Measurements from ENCODE around the gene SPEM3.

SPEM3 gene

DNA sequence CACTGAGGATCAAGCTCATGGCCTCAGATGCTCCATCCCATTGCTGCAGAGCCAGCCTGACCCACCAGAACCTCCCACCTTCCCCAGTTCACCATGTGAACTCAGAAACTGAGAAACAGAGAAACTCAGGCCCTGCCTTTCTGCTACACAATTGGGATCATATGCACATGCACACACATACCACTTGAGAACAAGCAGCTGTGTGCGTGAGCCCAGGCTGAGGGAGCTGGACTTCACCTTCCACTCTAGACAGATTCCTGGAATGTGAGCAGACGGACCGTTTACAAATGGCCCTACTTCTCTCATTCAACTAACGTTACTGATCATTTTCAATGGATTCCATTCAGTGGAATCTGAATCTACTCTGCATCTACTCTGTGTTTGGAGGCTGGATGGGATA lies 5.0 kb upstream of the SPEM3 start:
- no peak for DNase-seq

DNA sequence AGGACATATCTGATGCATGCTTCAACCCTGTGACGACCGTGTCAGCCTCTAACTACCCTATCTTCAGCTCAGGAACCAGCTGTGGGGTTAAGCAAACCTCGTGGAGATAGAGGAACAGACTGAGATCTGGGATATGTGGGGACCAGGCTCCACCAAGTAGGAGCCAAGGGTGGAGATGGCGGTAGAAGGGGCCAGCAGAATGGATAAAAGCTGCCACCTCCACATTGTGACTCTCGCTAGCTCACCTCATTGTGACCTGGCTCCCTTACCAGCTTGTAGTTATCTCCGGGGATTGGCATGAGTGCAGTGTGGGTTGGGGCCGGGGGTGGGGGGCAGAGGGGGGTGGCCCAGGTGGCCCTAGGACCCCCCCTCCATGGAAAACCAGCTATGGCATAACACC lies 3.3 kb upstream of the SPEM3 start, which contains the start of gene SPEM2:
TSS of gene SPEM2 (plus strand) at position 301 of the 400 bp plus-strand sequence. CDS start at position 374, 73 bp downstream.
- no peak for DNase-seq

DNA sequence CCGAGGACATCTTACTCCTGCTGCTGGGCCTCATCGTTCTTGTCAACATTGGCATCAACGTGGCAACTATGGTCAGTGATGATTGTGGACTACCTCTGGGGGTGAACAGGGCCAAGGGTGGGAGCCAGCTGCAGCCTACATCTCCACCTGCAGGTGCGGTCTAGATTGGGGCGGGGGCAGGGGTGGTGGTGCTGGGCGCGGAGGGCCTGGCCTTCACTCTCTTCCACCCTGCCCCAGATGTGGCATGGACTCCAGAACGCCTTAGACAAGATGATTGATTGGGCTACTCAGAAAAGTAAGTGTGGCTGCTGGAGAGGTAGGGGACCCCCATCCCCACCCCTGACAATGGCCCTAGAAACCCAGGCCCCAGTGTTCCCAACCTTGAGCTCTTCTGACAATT lies 2.9 kb upstream of the SPEM3 start:
- DNase-seq: no peak

DNA sequence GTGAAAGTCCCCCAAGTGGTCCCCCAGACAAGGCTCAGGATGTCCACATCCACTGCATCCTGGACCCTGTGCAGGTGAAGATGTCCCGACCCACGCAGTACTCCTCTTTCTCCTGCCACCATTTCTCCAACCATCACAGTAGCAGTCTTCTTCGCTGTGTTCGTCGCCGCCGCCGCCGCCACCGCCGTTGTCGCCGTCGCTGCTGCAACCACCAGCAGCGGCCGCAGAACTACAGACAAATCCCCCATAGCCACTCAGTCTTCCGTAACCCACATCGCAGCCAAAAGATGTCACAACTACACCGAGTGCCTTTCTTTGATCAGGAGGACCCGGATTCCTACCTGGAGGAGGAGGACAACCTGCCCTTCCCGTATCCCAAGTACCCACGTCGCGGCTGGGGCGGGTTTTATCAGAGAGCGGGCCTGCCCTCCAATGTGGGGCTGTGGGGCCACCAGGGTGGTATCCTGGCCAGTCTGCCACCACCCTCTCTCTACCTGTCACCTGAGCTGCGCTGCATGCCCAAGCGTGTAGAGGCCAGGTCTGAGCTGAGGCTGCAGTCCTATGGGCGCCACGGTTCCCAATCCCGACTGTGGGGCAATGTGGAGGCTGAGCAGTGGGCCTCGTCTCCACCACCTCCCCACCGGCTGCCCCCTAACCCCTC lies 2.3 kb upstream of the SPEM3 start:
- no peak for DNase-seq

DNA sequence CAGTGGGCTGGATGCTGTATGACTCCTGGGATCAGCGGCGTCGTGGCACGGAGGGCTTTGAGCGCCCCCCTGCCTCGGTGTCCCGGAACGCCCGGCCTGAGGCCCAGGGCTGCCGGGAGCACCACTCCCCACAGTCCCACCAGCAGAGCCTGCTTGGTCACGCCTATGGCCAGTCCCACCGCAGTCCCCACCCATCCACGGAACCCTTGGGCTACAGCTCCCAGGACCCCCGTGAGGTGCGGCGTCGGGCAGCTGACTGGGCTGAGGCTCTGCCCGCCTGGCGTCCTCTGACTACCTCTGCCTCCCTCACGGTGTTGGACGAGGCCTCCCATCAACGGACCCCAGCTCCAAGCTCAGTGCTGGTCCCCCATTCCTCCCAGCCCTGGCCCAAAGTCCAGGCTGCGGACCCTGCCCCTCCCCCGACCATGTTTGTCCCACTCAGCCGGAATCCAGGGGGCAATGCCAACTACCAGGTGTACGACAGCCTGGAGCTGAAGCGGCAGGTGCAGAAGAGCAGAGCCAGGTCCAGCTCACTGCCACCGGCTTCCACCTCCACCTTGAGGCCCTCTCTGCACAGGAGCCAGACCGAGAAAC lies 1.7 kb upstream of the SPEM3 start:
- DNase-seq: no peak

DNA sequence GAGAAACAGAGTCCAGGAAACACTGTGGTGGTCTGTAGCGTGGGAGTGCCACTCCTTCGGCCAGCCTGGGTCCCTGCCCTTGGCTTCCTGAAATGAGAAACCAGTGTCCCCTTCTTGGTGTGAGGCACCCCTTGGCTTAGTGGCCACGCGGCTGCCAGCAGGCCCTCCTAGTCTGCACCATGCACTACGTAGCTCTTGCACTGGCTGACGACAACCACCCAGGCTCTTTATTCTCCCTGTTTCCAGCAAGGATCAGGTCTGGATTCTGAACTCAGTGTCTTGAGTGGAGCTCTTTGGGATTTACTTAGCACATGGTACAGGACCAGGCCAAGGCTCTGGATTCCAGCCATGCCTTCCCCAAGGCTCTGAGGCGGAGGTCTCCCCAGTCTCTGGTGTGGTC lies 1.1 kb upstream of the SPEM3 start:
- DNase-seq: no peak

DNA sequence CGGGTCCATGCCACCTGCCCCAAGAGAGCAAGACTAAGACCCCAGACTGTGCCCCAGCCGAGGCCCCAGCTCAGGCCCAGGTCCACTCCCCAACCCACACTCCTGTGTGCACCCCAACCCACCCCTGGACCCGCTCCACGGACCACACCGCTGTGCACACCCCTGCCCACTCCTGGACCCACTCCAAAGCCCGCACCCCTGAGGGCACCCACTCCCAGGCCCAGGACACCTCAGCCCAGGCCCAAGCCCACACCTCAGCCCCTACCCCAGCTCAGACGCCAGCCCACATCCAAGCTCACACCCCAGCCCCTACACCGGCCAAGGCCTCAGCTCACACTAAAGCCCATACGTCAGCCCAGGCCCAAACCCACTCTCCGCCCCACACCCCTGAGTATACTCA lies 1.1 kb downstream of the SPEM3 start:
- no peak for DNase-seq

DNA sequence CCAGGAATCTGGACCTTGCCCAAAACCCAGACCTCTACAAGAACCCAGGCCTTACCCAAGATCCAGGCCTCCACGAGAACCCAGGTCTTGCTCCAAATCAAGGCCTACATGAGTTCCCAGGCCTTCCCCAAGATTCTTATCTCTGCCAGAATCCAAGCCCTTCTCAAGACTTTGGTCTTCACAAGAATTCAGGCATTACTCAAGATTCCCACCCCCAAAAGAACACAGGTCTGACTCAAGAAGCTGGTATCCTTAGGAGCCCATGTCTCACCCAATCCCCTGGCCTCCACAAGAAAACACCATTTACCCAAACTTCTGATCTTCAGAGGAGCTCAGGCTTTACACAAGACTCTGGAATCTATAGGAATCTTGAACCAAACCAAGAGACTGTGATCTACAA lies 2.6 kb downstream of the SPEM3 start:
- DNase-seq: no peak

DNA sequence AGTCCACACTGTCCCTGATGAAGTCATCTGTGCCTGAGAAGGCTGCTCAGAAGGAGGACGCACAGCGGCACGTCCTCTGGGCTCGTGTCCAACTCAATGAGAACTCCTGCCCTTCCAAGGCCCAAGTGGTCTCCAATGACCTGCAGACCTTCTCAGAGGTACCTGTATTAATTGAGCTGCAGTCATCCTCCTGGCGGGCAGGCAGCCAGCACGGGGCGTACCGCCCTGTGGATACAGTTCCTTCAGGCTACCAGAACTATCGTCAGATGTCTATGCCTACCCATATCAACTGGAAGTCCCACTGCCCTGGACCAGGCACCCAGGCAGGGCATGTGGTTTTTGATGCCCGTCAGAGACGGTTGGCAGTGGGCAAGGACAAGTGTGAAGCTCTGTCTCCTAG lies 3.6 kb downstream of the SPEM3 start:
- DNase-seq: no peak

DNA sequence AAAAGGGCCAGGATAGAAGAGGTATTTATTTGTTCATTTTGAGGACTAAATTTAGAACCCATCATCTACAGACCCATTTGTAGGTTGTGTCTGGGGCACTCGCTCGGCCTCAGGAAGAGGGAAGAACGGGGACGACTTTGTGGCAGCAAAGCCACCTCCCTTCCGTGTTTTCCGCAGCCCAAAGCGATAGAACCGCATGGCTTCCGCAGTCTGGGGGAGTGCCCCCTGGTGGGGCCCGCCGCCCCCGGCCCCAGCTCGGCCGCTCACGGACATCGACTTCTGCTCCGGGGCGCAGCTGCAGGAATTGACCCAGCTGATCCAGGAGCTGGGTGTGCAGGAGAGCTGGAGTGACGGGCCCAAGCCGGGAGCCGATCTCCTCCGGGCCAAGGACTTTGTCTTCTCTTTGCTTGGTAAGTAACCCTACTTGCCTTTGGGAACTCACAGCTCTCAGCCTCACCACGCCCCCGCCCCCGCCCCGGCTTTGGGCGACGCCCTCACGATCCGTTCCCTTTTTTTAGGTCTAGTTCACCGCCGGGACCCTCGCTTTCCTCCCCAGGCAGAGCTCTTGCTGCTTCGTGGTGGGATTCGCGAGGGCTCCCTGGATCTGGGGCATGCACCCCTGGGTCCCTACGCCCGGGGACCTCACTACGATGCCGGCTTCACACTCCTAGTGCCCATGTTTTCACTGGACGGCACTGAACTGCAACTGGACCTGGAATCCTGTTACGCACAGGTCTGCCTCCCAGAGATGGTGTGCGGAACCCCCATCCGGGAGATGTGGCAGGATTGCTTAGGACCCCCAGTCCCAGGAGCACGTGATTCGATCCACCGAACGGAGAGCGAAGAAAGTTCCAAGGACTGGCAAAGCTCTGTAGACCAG lies 7.3 kb downstream of the SPEM3 start:
- DNase-seq: peak; percentile 70

DNA sequence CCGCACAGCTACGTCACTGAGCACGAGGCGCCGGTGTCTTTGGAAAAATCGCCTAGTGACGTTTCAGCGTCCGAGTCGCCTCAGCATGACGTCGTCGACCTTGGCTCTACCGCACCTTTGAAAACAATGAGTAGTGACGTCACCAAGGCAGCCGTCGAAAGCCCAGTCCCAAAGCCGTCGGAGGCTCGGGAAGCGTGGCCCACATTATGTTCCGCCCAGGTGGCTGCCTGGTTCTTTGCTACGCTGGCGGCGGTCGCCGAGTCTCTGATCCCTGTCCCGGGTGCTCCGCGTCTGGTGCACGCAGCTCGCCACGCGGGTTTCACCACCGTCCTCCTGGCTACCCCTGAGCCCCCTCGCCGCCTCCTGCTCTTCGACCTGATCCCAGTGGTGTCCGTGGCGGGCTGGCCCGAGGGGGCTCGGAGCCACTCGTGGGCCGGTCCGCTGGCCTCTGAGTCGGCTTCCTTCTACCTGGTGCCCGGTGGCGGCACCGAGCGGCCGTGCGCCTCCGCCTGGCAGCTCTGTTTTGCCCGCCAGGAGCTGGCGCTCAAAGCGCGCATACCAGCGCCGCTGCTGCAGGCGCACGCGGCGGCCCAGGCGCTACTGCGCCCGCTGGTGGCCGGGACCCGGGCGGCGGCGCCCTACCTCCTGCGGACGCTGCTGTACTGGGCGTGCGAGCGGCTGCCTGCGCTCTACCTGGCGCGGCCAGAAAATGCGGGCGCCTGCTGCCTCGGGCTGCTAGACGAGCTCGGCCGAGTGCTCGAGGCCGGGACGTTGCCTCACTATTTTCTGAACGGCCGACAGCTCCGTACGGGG lies 8.1 kb downstream of the SPEM3 start:
- peak; percentile 85 for DNase-seq

DNA sequence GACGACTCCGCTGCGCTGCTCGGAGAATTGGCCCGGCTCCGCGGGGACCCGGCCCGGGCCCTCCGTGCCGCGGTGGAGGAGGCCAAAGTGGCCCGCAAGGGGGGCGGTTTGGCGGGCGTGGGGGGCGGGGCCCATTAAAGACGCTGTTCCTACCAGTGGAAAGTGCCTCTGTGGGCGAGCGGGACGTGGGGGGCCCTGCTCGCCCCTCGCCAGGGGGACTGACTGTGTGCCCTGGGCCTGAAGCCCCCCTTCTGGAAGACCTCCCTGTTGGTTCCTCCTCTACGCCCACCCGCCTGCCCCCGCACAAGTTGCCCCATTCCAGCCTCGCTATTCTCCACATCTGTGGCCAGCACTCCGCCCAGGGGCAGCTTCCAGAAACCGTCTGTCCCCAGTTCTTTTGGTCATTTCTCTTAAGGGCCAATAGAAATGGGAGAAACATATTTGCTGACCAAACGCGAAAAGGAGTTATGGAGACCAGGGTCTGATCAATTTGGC lies 8.8 kb downstream of the SPEM3 start:
- DNase-seq: no peak

DNA sequence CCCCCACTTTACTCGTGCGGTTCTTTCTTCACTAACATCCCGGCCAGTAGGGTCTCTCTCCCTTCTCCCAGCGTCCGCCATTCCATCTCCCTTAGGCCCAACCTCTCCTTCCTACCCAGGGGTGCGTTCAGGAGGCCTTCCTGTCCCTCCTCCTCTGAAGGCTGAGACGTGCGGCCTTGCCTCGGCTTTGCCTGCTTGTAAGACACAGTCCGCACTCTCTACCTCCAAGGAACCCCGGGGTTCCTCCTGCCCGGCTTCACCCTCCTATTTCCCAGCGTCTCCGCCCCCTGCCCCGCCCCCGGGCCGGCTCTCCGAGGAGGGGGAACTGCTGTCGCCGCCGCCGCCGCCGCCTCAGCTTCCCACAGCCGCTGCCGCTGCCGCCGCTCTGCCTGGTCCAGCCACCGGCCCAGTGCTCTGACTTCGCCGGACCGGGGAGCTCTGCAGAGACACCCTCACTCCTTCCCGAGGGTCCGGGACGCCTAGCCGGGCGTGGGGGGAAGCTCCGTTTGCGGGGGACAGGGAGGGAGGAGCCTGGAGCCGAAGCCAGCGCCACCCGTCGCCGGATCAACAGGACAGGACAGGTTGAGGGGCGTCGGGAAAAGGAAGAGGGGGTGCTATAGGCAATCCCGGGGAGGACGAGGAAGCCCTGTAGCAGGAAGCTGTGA lies 9.4 kb downstream of the SPEM3 start:
- DNase-seq: peak; percentile 84

DNA sequence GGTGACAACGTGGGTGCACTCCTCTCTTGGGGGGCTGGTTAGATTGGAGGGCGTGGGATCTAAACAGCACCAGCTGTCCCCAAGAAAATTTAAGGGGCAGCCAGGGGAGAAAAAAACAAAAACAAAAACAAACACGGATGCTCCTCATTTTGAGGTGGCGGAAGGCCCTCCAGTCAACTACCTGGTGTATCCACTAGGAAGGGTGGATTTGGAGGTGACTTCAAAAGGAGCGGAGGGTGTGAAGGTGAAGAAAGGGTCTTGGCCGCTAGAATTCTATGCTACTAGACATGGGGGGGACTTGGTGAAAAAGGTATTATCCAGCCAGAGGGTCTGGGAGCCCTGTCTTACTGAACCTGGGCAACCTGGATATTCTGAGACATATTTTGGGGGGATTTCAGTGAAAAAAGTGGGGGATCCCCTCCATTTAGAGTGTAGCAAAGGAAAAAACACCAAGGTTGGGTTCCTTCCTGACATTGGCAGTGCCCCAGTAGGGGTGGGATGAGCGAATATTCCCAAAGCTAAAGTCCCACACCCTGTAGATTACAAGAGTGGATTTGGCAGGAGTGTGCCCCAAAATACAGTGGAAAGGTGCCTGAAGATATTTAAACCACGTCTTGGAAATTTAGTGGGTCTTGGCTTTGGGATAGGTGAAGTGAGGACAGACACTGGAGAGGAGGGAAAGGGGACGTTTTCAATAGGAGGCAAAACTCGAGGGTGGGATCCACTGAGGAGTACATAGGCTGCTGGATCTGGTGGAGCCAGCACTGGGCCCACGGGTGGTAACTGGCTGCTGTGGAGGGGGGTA lies 10.2 kb downstream of the SPEM3 start:
- DNase-seq: no peak

DNA sequence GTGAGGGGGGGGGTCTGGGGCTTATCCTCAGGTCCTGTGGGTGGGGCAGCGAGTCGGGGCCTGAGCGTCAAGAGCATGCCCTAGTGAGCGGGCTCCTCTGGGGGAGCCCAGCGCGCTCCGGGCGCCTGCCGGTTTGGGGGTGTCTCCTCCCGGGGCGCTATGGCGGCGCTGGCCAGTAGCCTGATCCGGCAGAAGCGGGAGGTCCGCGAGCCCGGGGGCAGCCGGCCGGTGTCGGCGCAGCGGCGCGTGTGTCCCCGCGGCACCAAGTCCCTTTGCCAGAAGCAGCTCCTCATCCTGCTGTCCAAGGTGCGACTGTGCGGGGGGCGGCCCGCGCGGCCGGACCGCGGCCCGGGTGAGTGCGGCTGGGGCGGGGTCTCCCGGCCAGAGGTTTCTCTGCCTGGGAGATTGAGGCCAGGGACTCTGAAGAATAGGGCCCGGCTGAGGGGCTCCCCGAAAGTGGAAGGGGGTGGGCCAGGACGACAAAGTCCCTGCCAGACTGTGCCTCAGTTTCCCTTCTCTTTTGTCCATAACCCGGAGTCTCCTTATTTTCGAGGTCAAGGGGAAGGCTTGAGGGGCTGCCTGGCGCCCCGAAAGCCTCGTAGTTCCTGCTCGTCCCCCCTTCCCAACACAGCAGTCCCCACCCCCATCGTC lies 10.9 kb downstream of the SPEM3 start, which contains the start of gene FGF11:
TSS of gene FGF11 (plus strand) at position 51 of the 651 bp plus-strand sequence. CDS start at position 160, 109 bp downstream.
- DNase-seq: no peak

DNA sequence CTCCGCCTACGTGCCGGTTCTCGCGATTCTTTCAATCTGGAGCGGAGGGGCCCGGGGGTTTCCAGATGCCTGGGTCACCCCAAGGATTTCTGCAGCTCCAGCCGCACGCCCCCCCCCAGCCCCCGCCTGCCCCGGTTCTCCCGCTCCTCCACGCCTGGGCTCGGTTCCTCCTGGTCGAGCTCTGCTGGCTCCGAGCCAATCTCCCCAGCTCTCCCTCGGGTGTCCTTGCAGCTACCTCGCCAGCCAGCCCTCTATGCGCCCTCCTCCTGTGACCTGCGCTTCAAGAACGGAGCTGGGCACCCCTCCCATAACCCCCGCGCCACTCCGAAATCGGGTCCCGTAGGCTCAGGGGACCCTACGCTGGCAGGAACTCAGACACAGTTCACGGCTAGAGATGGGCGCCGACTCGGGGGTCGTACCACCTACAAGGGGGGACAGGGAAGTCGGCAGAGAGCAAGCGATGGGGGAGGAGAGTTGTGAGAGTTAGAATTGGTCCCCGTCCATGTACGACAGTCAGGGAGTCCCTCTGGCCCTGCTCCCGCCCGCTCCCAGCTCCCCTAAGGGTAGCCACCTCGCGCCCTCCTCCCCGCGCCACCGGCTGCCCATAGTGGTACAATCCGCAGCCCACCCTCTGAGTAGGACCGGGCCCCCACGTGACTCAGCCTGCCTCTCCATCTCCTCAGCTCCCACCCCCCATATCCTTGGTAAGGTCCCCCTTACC lies 11.6 kb downstream of the SPEM3 start:
- peak; percentile 32 for DNase-seq

DNA sequence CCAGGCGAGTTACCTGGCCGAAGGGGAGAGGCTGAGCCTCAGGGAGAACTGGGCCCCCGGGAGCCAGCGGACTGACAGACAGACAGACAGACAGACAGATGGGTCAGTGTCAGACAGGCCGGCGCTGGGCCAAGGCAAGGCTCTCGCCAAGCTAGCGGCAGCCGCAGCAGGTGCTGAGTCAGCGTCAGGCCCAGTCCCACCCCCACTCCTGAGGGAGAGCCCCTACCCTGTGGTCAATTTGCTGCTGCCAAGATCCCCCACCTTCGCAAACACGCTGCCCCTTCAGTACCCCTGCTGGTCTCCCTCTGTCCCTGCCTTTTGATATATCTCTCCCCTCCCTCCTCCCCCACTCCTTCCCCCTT lies 12.2 kb downstream of the SPEM3 start:
- no peak for DNase-seq

DNA sequence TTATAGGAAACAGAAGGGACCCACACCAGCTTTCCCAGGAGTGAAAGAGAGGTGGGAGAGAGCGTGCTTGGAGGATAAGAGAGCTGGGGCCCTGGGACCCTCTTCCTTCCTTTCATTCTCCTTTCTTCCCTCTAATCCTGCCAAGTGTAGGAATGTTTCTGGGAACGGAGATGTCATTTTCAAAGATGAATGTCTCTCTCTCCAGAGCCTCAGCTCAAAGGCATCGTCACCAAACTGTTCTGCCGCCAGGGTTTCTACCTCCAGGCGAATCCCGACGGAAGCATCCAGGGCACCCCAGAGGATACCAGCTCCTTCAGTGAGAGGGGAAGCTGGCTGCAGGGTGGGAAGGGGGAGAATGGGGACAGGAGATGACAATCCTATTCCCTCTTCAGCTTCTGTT lies 12.6 kb downstream of the SPEM3 start:
- DNase-seq: no peak

DNA sequence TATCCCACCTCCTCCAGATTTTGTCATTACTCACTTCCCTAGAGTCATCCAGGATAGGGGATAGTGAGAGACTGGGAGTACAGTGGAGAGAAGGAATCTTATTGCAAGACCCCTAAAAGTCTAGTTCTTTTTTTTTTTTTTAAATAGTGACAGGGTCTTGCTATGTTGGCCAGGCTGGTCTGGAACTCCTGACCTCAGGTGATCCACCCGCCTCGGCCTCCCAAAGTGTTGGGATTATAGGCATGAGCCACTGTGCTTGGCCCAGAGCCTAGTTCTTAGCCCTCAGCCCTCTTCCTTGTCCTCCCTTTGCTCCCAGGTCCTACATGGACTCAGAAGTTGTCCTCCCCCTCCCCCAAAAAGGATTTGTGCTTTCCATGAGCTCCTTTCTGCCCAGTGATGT lies 13.5 kb downstream of the SPEM3 start:
- no peak for DNase-seq
